SK-N-SH (cell line): ENCODE data around the gene FZD7.

Experiments used
- CTCF ChIP-seq: fragments of 200-600 bp; sonication (generic); IDR thresholded peaks from 2 replicates; pipeline ENCODE4 v1.6.1; 2017; ENCODE audit warnings: antibody characterized with exemption, mild to moderate bottlenecking, moderate library complexity
- FOXM1 ChIP-seq: IDR thresholded peaks from 2 replicates; pipeline ENCODE4 v1.4.0; 2012; ENCODE audit warnings: low read depth, mild to moderate bottlenecking
- MAX ChIP-seq: IDR thresholded peaks from 2 replicates; pipeline ENCODE4 v1.4.0; 2012; ENCODE audit warnings: low read depth
- POLR2AphosphoS5 ChIP-seq: IDR thresholded peaks from 2 replicates; pipeline ENCODE4 v1.6.1; 2012; ENCODE audit warnings: low read depth, low read length
- RAD21 ChIP-seq: IDR thresholded peaks from 2 replicates; pipeline ENCODE4 v1.6.1; 2012; ENCODE audit warnings: mild to moderate bottlenecking, low read length
- TEAD4 ChIP-seq: IDR thresholded peaks from 2 replicates; pipeline ENCODE4 v1.4.0; 2012; ENCODE audit warnings: mild to moderate bottlenecking, borderline replicate concordance; ENCODE audit not compliant: insufficient read depth
- USF2 ChIP-seq: fragments of 150-350 bp; IDR thresholded peaks from 2 replicates; pipeline ENCODE4 v1.6.1; 2017; ENCODE audit warnings: antibody characterized with exemption, low read length, low read depth, borderline replicate concordance

GRCh38 chr2:202036601-202037037, 3.0 kb downstream of the FZD7 start:
- TF ChIP-seq POLR2AphosphoS5 = no peak
- no peak for TF ChIP-seq CTCF
- no peak for TF ChIP-seq USF2
- no peak for TF ChIP-seq RAD21
- no peak for TF ChIP-seq TEAD4
- TF ChIP-seq MAX = no peak
- no peak for TF ChIP-seq FOXM1
